HepG2 (cell line): ENCODE measurements around the gene ANKRD13C. TPM values are rescaled to one million over a fixed set of nuclear protein-coding genes. Genes with fewer than 3 reads are reported as not detected.
A peak's percentile ranks its signal among the peaks of the same experiment; 100 is the strongest.

Experiments used
- AKNA ChIP-seq: sonication (generic); formaldehyde crosslinking; IDR thresholded peaks from 2 replicates; pipeline ENCODE4 v1.4.0; 2020; ENCODE audit warnings: missing genetic modification reagents, borderline replicate concordance
- DBP ChIP-seq: sonication (generic); formaldehyde crosslinking; IDR thresholded peaks from 2 replicates; pipeline ENCODE4 v1.4.0; 2020; ENCODE audit warnings: missing genetic modification reagents; ENCODE audit errors: not compliant biosample characterization
- DRAP1 ChIP-seq: IDR thresholded peaks from 2 replicates; pipeline ENCODE4 v1.6.1; 2016; ENCODE audit warnings: missing genetic modification reagents, missing compliant biosample characterization
- EP300 ChIP-seq, 3 experiments: sonication (generic) in 1 of 3; formaldehyde crosslinking in 1 of 3; IDR thresholded peaks; 2 replicates each; pipeline versions ENCODE4 v1.5.1 to v1.6.1; 2011 to 2020; ENCODE audit warnings: low read depth in 2 of 3, low read length in 2 of 3, borderline replicate concordance in 1 of 3, improper control_type of control experiment in 1 of 3, mild to moderate bottlenecking in 1 of 3, missing genetic modification reagents in 1 of 3, moderate library complexity in 1 of 3
- ESRRA ChIP-seq: sonication (generic); formaldehyde crosslinking; IDR thresholded peaks from 2 replicates; pipeline ENCODE4 v1.5.1; 2020; ENCODE audit warnings: mild to moderate bottlenecking, low read depth, missing genetic modification reagents
- GATAD2A ChIP-seq: IDR thresholded peaks from 2 replicates; pipeline ENCODE4 v1.6.1; 2016
- HOXA3 ChIP-seq: sonication (generic); formaldehyde crosslinking; IDR thresholded peaks from 2 replicates; pipeline ENCODE4 v1.5.0; 2020; ENCODE audit warnings: missing genetic modification reagents
- KLF11 ChIP-seq: IDR thresholded peaks from 2 replicates; pipeline ENCODE4 v1.6.1; 2016; ENCODE audit warnings: missing compliant biosample characterization
- PAWR ChIP-seq: sonication (generic); formaldehyde crosslinking; IDR thresholded peaks from 2 replicates; pipeline ENCODE4 v1.4.0; 2020; ENCODE audit warnings: missing genetic modification reagents, mild to moderate bottlenecking, borderline replicate concordance
- PCBP2 ChIP-seq: fragments of 200-400 bp; formaldehyde crosslinking; optimal IDR thresholded peaks from 2 replicates; pipeline ENCODE3; 2018; ENCODE audit warnings: low read length, low read depth; ENCODE audit not compliant: poor library complexity, severe bottlenecking
- POLR2AphosphoS2 ChIP-seq: IDR thresholded peaks from 2 replicates; pipeline ENCODE4 v1.6.1; 2011; ENCODE audit warnings: low read depth, low read length, improper control_type of control experiment
- ZNF101 ChIP-seq: sonication (generic); formaldehyde crosslinking; IDR thresholded peaks from 2 replicates; pipeline ENCODE4 v1.4.0; 2020; ENCODE audit warnings: mild to moderate bottlenecking, low read depth, missing genetic modification reagents, borderline replicate concordance
- ZNF280B ChIP-seq: sonication (generic); formaldehyde crosslinking; IDR thresholded peaks from 2 replicates; pipeline ENCODE4 v1.5.0; 2020; ENCODE audit warnings: missing genetic modification reagents, mild to moderate bottlenecking, borderline replicate concordance
- ZNF329 ChIP-seq: sonication (generic); formaldehyde crosslinking; IDR thresholded peaks from 2 replicates; pipeline ENCODE4 v1.9.0; 2021; ENCODE audit warnings: low read depth, mild to moderate bottlenecking, missing genetic modification reagents
- ZNF547 ChIP-seq: sonication (generic); formaldehyde crosslinking; IDR thresholded peaks from 2 replicates; pipeline ENCODE4 v1.5.1; 2020; ENCODE audit warnings: mild to moderate bottlenecking, missing genetic modification reagents
- ZNF549 ChIP-seq: sonication (generic); formaldehyde crosslinking; IDR thresholded peaks from 2 replicates; pipeline ENCODE4 v1.5.0; 2020; ENCODE audit warnings: missing genetic modification reagents
- ZNF556 ChIP-seq: sonication (generic); formaldehyde crosslinking; IDR thresholded peaks from 2 replicates; pipeline ENCODE4 v1.4.0; 2020; ENCODE audit warnings: mild to moderate bottlenecking, missing genetic modification reagents, borderline replicate concordance
- ZNF772 ChIP-seq: sonication (generic); formaldehyde crosslinking; IDR thresholded peaks from 2 replicates; pipeline ENCODE4 v1.5.0; 2020; ENCODE audit warnings: mild to moderate bottlenecking, missing genetic modification reagents
- ZSCAN20 ChIP-seq: sonication (generic); formaldehyde crosslinking; IDR thresholded peaks from 2 replicates; pipeline ENCODE4 v1.4.0; 2020; ENCODE audit warnings: missing genetic modification reagents, mild to moderate bottlenecking, borderline replicate concordance
- ZSCAN29 ChIP-seq: sonication (generic); formaldehyde crosslinking; conservative IDR thresholded peaks from 2 replicates; pipeline ENCODE4 v1.4.0; 2020; ENCODE audit warnings: mild to moderate bottlenecking, missing genetic modification reagents
- ZSCAN9 ChIP-seq: IDR thresholded peaks from 2 replicates; pipeline ENCODE4 v1.6.1; 2016; ENCODE audit warnings: borderline replicate concordance
- polyA plus RNA-seq, 8 experiments: library from polyadenylated mRNA; depleted of rRNA in 3 of 8; stranded (reverse) in 7 of 8; unstranded in 1 of 8; fragments of >200 nt; fragmentation: Illumina TruSeq in 4 of 8; extraction: Trizol in 4 of 8; gene quantifications; 2 replicates each; pipeline versions ENCODE4 v1.2.1 to v1.2.3, GENCODE V29; 2011 to 2016; ENCODE audit warnings: low read depth in 4 of 8, missing spikeins in 1 of 8, mixed read lengths in 1 of 8; ENCODE audit not compliant: insufficient read depth in 1 of 8
- total RNA-seq, 5 experiments: library from RNA; depleted of rRNA; stranded (reverse); fragments of >200 nt; fragmentation: Illumina TruSeq; extraction: Trizol; gene quantifications; 2 replicates each; pipeline ENCODE4 v1.2.3, GENCODE V29; 2016; ENCODE audit warnings: low read depth in 1 of 5

The ANKRD13C gene
- total and polyA plus RNA-seq, 2 of the 13 experiments (the other 11 are each of a cell fraction or from before 2014, with no cell fraction given): 6.2 to 17.6 TPM

GRCh38 chr1:70354332-70355110 lies at the start of gene ANKRD13C (continued):
- 0 out of 4 replicates have a peak, but pooled peaks of 1 of the 2 experiments have one; percentile 13 for TF ChIP-seq EP300 (IDR thresholded peaks at IDR 0.05; ENCODE audit: low read depth in 2 of 2, low read length in 2 of 2)
- TF ChIP-seq EP300 (CRISPR knock-in tag; IDR thresholded peaks at IDR 0.05; ENCODE audit: borderline replicate concordance): no peak
- TF ChIP-seq PAWR (CRISPR knock-in tag): no peak
- 0 out of 2 replicates have a peak, but pooled peaks have one; percentile 61 for TF ChIP-seq ZNF547 (CRISPR knock-in tag)
- peak; percentile 52; the same call in 1 of the 2 replicates for TF ChIP-seq ZNF772 (CRISPR knock-in tag)
- TF ChIP-seq POLR2AphosphoS2: 0 out of 2 replicates have a peak, but pooled peaks have one; percentile 45
- TF ChIP-seq ZNF101 (CRISPR knock-in tag): no peak
- TF ChIP-seq ESRRA (CRISPR knock-in tag): peak; percentile 52; the same call in 1 of the 2 replicates
- TF ChIP-seq DBP (CRISPR knock-in tag): no peak
- peak; percentile 51 for TF ChIP-seq GATAD2A
- no peak for TF ChIP-seq PCBP2
- TF ChIP-seq ZNF329 (CRISPR knock-in tag): no peak
- TF ChIP-seq ZNF556: peak; percentile 92; the same call in 1 of the 2 replicates
- TF ChIP-seq ZSCAN20 (CRISPR knock-in tag): 0 out of 2 replicates have a peak, but pooled peaks have one; percentile 24
- TF ChIP-seq ZNF280B (CRISPR knock-in tag): peak; percentile 87
- no peak for TF ChIP-seq ZNF549 (CRISPR knock-in tag)
- TF ChIP-seq HOXA3: peak; percentile 99
- no peak for TF ChIP-seq ZSCAN29 (CRISPR knock-in tag)
- peak; percentile 89; the same call in 1 of the 2 replicates for TF ChIP-seq ZSCAN9
- peak; percentile 89 for TF ChIP-seq DRAP1 (CRISPR knock-in tag)
- TF ChIP-seq AKNA: no peak
- no peak; the same call in 1 of the 2 replicates for TF ChIP-seq KLF11
